Lower lobe of right lung (tissue), 2 donors: ENCODE results near the gene SLC38A8. TPM values are rescaled to one million over a fixed set of nuclear protein-coding genes. Genes with fewer than 3 reads are reported as not detected.

ENCODE experiments used
- ATAC-seq, 2 donors: fragments of 200-7000 bp; cut with Tn5 transposase; one replicate each; pipeline ENCODE4 v1.9.1; 2020 to 2022; ENCODE audit warnings: mild to moderate bottlenecking in 2 of 2, moderate library complexity in 2 of 2
- DNase-seq: peaks from one replicate; pipeline ENCODE4 v3.0.0-alpha.2; 2020
- H3K27ac ChIP-seq: fragments of 200-600 bp; one replicate; pipeline ENCODE4 v1.8.0; 2022
- H3K27me3 ChIP-seq: fragments of 200-600 bp; one replicate; pipeline ENCODE4 v1.8.0; 2022; ENCODE audit warnings: low read depth
- H3K36me3 ChIP-seq: fragments of 200-600 bp; one replicate; pipeline ENCODE4 v1.8.0; 2022; ENCODE audit warnings: mild to moderate bottlenecking
- H3K4me1 ChIP-seq: fragments of 200-600 bp; one replicate; pipeline ENCODE4 v1.8.0; 2022
- H3K4me3 ChIP-seq: fragments of 200-600 bp; one replicate; pipeline ENCODE4 v1.8.0; 2022; ENCODE audit warnings: mild to moderate bottlenecking
- H3K9me3 ChIP-seq: fragments of 200-600 bp; one replicate; pipeline ENCODE4 v1.8.0; 2022
- CTCF ChIP-seq: fragments of 200-600 bp; IDR thresholded peaks from one replicate; pipeline ENCODE4 v1.8.0; 2022; ENCODE audit warnings: antibody characterized with exemption, mild to moderate bottlenecking
- intact Hi-C: fragments of 100-400 bp; cut with DNase I; formaldehyde crosslinking; loops from one replicate; pipeline ENCODE4 v1.11.0; 2022
- total RNA-seq: library from RNA; stranded (reverse); fragmentation: NEBNext Ultra II Directional; extraction: Animal tissue kit (Norgen Biotek cat#: 25700); gene quantifications from one replicate; pipeline ENCODE4 v1.2.1, GENCODE V29; 2021
- donor health status: DM: no; HTN: yes; CAD: no; lungs with severe emphysema.

The SLC38A8 gene
- total RNA-seq, 1 donor from 2014 or later: not detected

- Histone ChIP-seq H3K27me3 (peaks cover 13% of the 10 kb centered on the region), H3K27ac (no peak overlapping the region), H3K36me3 (no peaks in the 10 kb centered on the region), H3K4me1 (no peaks in the 10 kb centered on the region), H3K9me3 (no peaks in the 10 kb centered on the region), H3K4me3 (no peak overlapping the region)
- peak; percentile 40 for DNase-seq
- no peak for TF ChIP-seq CTCF
- ATAC-seq: no peak
- intact Hi-C loops: no loop called here
Measured at GRCh38 chr16:83973581-83974385, 68.8 kb downstream of the SLC38A8 start.

GRCh38 chr16:83973077-83973476 lies 69.5 kb downstream of the SLC38A8 start:
- Histone ChIP-seq H3K9me3 (no peaks in the 10 kb centered on the region), H3K27me3 (peaks cover 13% of the 10 kb centered on the region), H3K27ac (no peak overlapping the region), H3K4me3 (no peak overlapping the region), H3K36me3 (no peaks in the 10 kb centered on the region), H3K4me1 (no peaks in the 10 kb centered on the region)
- no peak for ATAC-seq
- intact Hi-C loops: no loop called here
- peak; percentile 30 for DNase-seq
- no peak for TF ChIP-seq CTCF

DNA sequence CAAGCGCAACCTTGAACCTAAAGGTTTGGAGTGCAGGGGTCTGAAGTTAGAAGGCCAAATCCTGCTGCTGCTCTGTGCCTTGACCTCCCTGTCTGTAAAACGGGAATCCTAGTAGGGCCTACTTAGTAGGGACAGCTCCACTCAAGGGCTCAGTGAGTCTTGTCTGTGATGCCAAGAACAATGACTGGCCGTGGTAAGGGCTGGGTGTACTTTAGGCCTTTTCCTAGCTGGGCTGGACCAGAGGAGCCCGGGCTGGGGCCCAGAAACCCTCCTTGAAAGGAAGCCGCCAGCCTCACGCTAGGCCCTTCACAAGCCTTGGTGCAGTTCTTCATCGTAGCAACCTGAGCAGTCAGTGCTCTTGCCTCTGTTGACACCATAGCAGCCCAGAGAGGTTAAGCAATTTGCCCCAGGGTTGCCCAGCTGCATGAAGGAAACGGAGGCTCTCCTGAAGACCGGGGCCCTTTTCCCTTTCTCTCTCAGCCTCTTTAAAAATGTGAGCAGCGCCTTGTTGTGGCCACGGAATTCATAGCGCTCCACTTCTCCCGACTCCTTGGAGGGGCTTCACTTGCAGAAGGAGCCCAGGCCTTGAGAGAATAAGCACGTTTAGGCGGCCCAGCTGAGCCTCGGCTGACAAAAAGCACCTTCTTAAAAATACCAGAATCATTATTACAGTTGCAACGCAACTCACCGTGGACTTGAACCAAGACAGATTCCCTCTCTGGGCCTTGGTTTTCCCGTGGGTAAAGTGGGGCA lies 70.2 kb downstream of the SLC38A8 start:
- Histone ChIP-seq H3K4me3 (no peak overlapping the region), H3K36me3 (no peaks in the 10 kb centered on the region), H3K9me3 (no peaks in the 10 kb centered on the region), H3K4me1 (no peaks in the 10 kb centered on the region), H3K27ac (no peak overlapping the region), H3K27me3 (peaks cover 13% of the 10 kb centered on the region)
- TF ChIP-seq CTCF: no peak
- DNase-seq (peak; percentile 24), ATAC-seq (no peak)
- intact Hi-C loops: no loop called here

- H3K9me3 ChIP-seq: no peaks in the 10 kb centered on the region
- no peaks in the 10 kb centered on the region for H3K36me3 ChIP-seq
- peaks cover 13% of the 10 kb centered on the region for H3K27me3 ChIP-seq
- TF ChIP-seq CTCF: no peak
- no peak overlapping the region for H3K4me3 ChIP-seq
- ATAC-seq: no peak
- no peaks in the 10 kb centered on the region for H3K4me1 ChIP-seq
- intact Hi-C loops: no loop called here
- DNase-seq: peak; percentile 38
- H3K27ac ChIP-seq: no peak overlapping the region
Measured at GRCh38 chr16:83971165-83972130, 71.1 kb downstream of the SLC38A8 start.

- TF ChIP-seq CTCF: no peak
- H3K4me1 ChIP-seq: no peaks in the 10 kb centered on the region
- ATAC-seq (no peak), DNase-seq (peak; percentile 25)
- intact Hi-C loops: no loop called here
- H3K36me3 ChIP-seq: peaks cover 2% of the 10 kb centered on the region
- no peaks in the 10 kb centered on the region for H3K9me3 ChIP-seq
- H3K27me3 ChIP-seq: peaks cover 13% of the 10 kb centered on the region
- no peak overlapping the region for H3K27ac ChIP-seq
- H3K4me3 ChIP-seq: no peak overlapping the region
Measured at GRCh38 chr16:83970430-83970815, 72.2 kb downstream of the SLC38A8 start.
